Vagina (tissue), 2 donors: ENCODE results near the gene NAPSA. TPM values are rescaled to one million over a fixed set of nuclear protein-coding genes. Genes with fewer than 3 reads are reported as not detected.
A peak's percentile ranks its signal among the peaks of the same experiment; 100 is the strongest.
"Not testable (repeated sequence)": the region's sequence is repeated elsewhere in the genome, so short reads cannot be mapped to it uniquely, and the experiment has no call there.

ENCODE experiments used
- DNase-seq, 2 donors: peaks; one replicate each; pipeline ENCODE4 v3.0.0-alpha.2; 2017; ENCODE audit errors: extremely low spot score in 2 of 2
- H3K27ac ChIP-seq: fragments of 200-600 bp; sonication (generic); one replicate; pipeline ENCODE4 v1.5.1; 2019
- H3K27me3 ChIP-seq: fragments of 200-600 bp; sonication (generic); one replicate; pipeline ENCODE4 v1.5.1; 2019
- H3K36me3 ChIP-seq, 2 donors: fragments of 200-600 bp; sonication (generic); one replicate each; pipeline ENCODE4 v1.5.1; 2017 to 2019
- H3K4me1 ChIP-seq: fragments of 200-600 bp; sonication (generic); one replicate; pipeline ENCODE4 v1.5.1; 2019
- H3K4me3 ChIP-seq, 2 donors: fragments of 200-600 bp; sonication (generic); 1 replicate in 1 of 2; 2 replicates in 1 of 2; pipeline ENCODE4 v1.5.1; 2016 to 2019
- H3K9me3 ChIP-seq: fragments of 200-600 bp; sonication (generic); one replicate; pipeline ENCODE4 v1.5.1; 2019
- POLR2A ChIP-seq, 2 donors: fragments of 450-650 bp; IDR thresholded peaks; one replicate each; pipeline ENCODE4 v1.6.1; 2017; ENCODE audit warnings: antibody characterized with exemption in 2 of 2, mild to moderate bottlenecking in 2 of 2, moderate library complexity in 2 of 2
- POLR2AphosphoS5 ChIP-seq, 2 donors: sonication (generic); formaldehyde crosslinking; IDR thresholded peaks; one replicate each; pipeline ENCODE4 v1.9.0; 2017; ENCODE audit warnings: antibody characterized with exemption in 2 of 2, mild to moderate bottlenecking in 2 of 2, low read depth in 1 of 2; ENCODE audit not compliant: insufficient read depth in 1 of 2
- intact Hi-C: fragments of 100-400 bp; cut with DNase I; formaldehyde crosslinking; loops from one replicate; pipeline ENCODE4 v1.15.1; 2023
- total RNA-seq: library from RNA; depleted of rRNA; stranded (reverse); fragments of >200 nt; gene quantifications from one replicate; pipeline ENCODE4 v1.2.3, GENCODE V29; 2016
- TF ChIP-seq, protein P1 (sequence below), 3 experiments: fragments of 450-650 bp in 2 of 3; fragments of 200-600 bp in 1 of 3; sonication (generic) in 1 of 3; IDR thresholded peaks; one replicate each; pipeline ENCODE4 v1.5.1; 2017 to 2019; ENCODE audit warnings: antibody characterized with exemption in 3 of 3, mild to moderate bottlenecking in 2 of 3, moderate library complexity in 2 of 3

NAPSA gene
- total RNA-seq, 1 donor from 2014 or later = 0.74 TPM

DNA sequence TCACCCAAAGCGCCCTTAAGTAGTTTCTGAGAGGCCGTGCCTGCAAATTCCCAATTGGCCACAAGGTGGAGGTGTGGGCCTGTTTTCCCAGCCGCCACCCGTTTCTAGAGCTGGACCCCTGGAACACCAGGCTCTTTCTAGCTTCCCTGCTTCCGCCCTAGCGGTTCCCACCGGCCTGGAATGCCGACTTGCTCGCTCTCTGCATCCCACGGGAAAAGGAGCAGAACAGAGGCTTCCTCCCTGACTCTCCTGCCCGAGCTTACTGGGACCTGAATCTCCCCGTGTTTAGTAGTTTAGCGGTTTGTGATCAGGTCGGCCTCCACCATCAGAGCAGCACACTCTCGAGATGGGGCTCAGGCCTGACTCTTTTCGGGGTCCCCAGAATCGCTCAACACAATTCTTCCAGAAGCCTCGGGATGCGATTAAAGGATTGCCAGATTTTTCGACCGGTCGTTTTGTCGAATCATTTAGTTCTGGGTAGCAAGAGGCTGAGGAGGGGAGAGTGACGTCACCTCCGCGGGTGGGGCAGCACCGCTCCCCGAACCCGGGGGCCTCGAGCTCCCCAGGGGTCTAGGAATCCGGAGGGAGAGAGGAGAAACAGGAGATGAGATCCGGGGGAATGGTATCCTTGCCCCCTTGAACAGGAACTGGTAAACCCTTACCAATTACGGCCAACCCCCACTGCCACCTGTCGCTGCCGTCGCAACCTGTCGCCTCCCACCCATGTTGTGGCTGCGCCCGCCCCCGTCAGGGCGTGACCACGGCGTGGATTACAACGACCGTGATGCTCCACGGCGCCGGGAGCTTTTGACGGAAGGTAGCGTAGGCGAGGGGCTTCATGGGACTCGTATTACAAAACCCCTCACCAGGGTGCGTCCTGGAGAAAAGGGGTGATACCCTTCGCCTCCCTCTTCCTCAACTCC is 8.0 kb downstream of the NAPSA start:
- Histone ChIP-seq H3K4me1 (peaks cover 12% of the 10 kb centered on the region), H3K4me3 (peak overlapping the region; percentile 48 to 53), H3K27ac (peak overlapping the region; percentile 90), H3K9me3 (no peaks in the 10 kb centered on the region), H3K27me3 (no peaks in the 10 kb centered on the region), H3K36me3 (no peaks in the 10 kb centered on the region)
- TF ChIP-seq POLR2AphosphoS5 (IDR thresholded peaks at IDR 0.05; ENCODE audit: insufficient read depth in 1 of 2, low read depth in 1 of 2) = peak in 1 of 2 donors; percentile 51
- TF ChIP-seq POLR2A (IDR thresholded peaks at IDR 0.05) = no peak
- TF ChIP-seq, protein P1, sequence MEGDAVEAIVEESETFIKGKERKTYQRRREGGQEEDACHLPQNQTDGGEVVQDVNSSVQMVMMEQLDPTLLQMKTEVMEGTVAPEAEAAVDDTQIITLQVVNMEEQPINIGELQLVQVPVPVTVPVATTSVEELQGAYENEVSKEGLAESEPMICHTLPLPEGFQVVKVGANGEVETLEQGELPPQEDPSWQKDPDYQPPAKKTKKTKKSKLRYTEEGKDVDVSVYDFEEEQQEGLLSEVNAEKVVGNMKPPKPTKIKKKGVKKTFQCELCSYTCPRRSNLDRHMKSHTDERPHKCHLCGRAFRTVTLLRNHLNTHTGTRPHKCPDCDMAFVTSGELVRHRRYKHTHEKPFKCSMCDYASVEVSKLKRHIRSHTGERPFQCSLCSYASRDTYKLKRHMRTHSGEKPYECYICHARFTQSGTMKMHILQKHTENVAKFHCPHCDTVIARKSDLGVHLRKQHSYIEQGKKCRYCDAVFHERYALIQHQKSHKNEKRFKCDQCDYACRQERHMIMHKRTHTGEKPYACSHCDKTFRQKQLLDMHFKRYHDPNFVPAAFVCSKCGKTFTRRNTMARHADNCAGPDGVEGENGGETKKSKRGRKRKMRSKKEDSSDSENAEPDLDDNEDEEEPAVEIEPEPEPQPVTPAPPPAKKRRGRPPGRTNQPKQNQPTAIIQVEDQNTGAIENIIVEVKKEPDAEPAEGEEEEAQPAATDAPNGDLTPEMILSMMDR (IDR thresholded peaks at IDR 0.05) = peak; percentile 74 to 88 (median 81)
- intact Hi-C loops = loop anchor here (5.0 kb wide), 1 partner anchor 425 kb away; no protein-coding TSS in a partner anchor
- no peak for DNase-seq

DNA sequence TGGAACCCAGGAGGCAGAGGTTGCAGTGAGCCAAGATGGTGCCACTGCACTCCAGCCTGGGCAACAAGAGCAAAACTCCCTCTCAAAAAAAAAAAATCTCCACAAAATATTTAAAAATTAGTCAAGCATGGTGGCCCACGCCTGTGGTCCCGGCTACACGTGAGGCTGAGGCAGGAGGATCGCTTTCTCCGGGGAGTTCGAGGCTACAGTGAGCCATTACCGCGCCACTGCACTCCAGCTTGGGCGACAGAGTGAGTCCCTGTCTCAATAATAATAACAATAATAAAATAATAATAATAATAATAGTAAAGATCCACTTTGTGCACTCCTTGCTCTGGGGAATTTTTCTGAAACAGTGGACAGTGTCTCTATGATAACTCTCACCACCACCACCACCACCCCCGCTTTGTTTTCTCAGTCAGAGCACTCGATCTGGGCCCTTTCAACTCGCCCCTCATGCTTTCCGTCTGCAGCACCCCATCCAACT is 8.7 kb downstream of the NAPSA start:
- Histone ChIP-seq H3K27ac (no peak overlapping the region), H3K36me3 (no peaks in the 10 kb centered on the region), H3K9me3 (no peaks in the 10 kb centered on the region), H3K4me1 (peaks cover 12% of the 10 kb centered on the region), H3K27me3 (no peaks in the 10 kb centered on the region), H3K4me3 (peak overlapping the region in 1 of 2 donors; percentile 53)
- no peak for DNase-seq
- intact Hi-C loops = loop anchor here (5.0 kb wide), 1 partner anchor 426 kb away; no protein-coding TSS in a partner anchor
- TF ChIP-seq, protein P1 (IDR thresholded peaks at IDR 0.05) = no peak
- TF ChIP-seq POLR2A (IDR thresholded peaks at IDR 0.05) (no peak), POLR2AphosphoS5 (IDR thresholded peaks at IDR 0.05; ENCODE audit: insufficient read depth in 1 of 2, low read depth in 1 of 2) (no peak)

DNA sequence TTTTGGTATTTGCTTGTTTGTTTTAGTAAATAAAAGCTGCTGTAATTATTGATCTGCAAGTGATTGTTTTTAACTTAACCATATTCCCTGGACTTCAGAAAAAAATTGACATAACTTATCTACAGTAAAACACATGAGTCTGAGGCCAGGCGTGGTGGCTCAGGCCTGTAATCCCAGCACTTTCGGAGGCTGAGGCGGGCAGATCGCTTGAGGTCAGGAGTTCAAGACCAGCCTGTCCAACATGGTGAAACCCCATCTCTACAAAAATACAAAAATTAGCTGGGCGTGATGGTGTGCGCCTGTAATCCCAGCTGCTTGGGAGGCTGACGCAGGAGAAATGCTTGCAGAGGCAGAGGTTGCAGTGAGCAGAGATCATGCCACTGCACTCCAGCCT is 12.0 kb downstream of the NAPSA start:
- not testable (repeated sequence) for H3K4me3 ChIP-seq, H3K27me3 ChIP-seq, H3K9me3 ChIP-seq, H3K36me3 ChIP-seq, H3K27ac ChIP-seq, DNase-seq
- intact Hi-C loops = loop anchor here (5.0 kb wide), 1 partner anchor 534 kb away; no protein-coding TSS in a partner anchor
- H3K4me1 ChIP-seq = peaks cover 12% of the 10 kb centered on the region

DNA sequence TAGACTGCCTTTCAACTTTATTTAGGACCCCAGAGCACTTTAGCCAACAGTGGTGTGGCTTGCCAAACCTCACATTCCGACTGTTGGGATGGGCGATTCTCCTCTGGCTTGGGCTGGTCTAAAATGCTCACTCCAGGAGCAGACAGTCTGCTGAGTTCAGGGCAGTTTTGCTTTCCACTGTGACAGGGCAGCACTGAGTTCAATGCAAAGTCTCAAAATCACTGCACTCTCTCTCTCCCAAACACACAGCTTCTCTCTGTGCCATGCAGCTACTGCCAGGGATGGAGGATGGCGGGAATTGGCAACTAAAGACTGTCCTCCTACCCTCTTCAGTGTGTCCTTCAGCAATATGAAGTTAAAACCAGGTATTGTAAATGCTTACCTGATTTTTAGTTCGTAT is 13.2 kb downstream of the NAPSA start:
- TF ChIP-seq POLR2AphosphoS5 (IDR thresholded peaks at IDR 0.05; ENCODE audit: insufficient read depth in 1 of 2, low read depth in 1 of 2) = no peak
- TF ChIP-seq POLR2A (IDR thresholded peaks at IDR 0.05) = no peak
- no peak overlapping the region for H3K27ac ChIP-seq
- H3K9me3 ChIP-seq = no peaks in the 10 kb centered on the region
- intact Hi-C loops = loop anchor here (5.0 kb wide), 1 partner anchor 535 kb away; no protein-coding TSS in a partner anchor
- no peaks in the 10 kb centered on the region for H3K36me3 ChIP-seq
- DNase-seq = no peak
- peaks cover 2% of the 10 kb centered on the region for H3K4me1 ChIP-seq
- no peaks in the 10 kb centered on the region for H3K27me3 ChIP-seq
- no peak overlapping the region for H3K4me3 ChIP-seq

DNA sequence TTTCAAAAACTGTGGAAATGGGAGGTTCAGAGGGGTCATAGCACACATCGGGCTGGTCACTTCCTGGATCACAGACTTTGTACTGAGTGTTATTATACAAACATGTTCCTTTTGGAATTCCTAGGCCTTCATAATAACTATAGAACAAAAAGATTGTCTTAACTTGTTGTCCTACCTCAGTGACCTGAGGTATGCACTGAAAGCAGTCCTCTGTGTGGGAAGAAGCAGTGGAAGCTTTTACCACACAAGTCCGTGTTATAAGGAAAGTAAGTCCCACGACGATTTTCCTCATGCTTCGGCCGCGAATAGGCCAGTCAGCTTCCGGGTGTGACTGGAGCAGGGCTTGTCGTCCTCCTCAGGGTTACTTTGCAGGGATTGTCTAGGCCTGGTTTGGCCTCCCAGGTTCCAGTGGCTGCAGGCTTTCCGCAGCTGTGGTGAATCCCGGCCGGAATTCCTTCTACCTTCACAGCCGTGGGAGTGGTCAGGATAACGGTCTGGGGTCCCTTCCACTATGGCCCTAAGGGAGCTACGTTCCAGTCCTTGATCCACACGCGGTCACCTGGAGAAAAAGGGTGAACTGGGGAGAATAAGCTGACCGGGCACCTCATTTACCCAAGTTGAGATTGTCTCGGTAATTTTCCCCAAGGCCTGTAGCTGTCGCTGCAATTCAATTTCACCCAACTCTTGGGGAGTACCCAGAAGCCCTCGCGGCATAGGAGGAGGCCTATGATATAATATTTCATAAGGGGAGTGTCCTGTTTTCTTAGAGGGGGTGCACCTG is 16.0 kb downstream of the NAPSA start:
- Histone ChIP-seq H3K9me3 (no peaks in the 10 kb centered on the region), H3K27me3 (no peaks in the 10 kb centered on the region), H3K36me3 (no peaks in the 10 kb centered on the region), H3K4me3 (no peak overlapping the region), H3K4me1 (no peaks in the 10 kb centered on the region), H3K27ac (no peak overlapping the region)
- intact Hi-C loops = loop anchor here (5.0 kb wide), 1 partner anchor 538 kb away; no protein-coding TSS in a partner anchor
- TF ChIP-seq POLR2AphosphoS5 (IDR thresholded peaks at IDR 0.05; ENCODE audit: insufficient read depth in 1 of 2, low read depth in 1 of 2) = no peak
- TF ChIP-seq, protein P1 (IDR thresholded peaks at IDR 0.05) = no peak
- DNase-seq = no peak

DNA sequence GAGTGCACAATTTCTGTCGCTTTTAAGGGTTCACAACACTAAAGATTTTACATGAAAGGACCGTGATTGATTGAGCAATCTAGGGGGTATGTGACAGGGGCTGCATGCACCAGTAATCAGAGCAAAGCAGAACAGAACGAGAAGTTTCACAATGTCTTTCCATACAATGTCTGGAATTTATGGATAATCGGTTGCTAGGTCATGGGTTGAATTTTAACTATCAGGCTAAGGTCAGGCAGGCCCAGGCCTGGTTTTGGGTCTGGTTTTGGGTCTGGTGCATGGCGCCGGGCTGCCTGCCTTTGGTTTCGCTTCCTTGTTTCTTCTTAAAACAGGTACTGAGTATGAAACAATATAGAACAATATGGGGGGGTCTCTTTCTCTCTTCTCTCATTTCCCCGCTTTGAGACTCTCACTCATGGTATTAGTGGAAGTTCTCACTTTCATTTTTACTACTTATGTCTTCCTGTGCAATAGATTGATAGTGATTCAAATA is 18.3 kb downstream of the NAPSA start:
- H3K27me3 ChIP-seq, H3K9me3 ChIP-seq, H3K4me1 ChIP-seq, H3K4me3 ChIP-seq, H3K27ac ChIP-seq, intact Hi-C loops, H3K36me3 ChIP-seq, DNase-seq: not testable (repeated sequence)
